Measurements from ENCODE around the gene IRGC. TPM values are rescaled to one million over a fixed set of nuclear protein-coding genes. Genes with fewer than 3 reads are reported as not detected.

Gene IRGC
- total and polyA plus RNA-seq, 9 of the 15 experiments (the other 6 are each of a cell fraction or from before 2014, with no cell fraction given): not detected

DNA sequence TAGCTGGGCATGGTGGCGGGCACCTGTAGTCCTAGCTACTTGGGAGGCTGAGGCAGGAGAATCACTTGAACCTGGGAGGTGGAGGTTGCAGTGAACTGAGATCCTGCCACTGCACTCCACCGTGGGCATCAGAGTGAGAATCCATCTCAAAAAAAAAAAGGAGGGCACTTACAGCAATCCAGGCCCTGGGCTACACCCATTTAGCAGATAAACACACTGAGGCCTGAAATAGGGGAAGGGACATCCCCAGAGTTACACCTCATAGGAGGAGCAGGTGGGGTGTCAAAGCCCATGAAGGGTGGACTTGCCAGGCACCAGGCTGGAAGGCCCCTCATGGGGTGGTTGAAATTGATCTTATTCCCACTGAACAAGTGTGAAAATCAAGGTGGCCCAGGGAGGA, 32.0 kb upstream of the IRGC start (continued):
- TF ChIP-seq ETV5 (CRISPR knock-in tag; IDR thresholded peaks at IDR 0.05; ENCODE audit: low read depth) (no peak), ZNF197 (CRISPR knock-in tag; IDR thresholded peaks at IDR 0.05; ENCODE audit: low read depth) (no peak), SRF (CRISPR knock-in tag; IDR thresholded peaks at IDR 0.05) (no peak), EP300 (IDR thresholded peaks at IDR 0.05; ENCODE audit: low read length) (no peak), ARNT (IDR thresholded peaks at IDR 0.05) (no peak), ZNF23 (CRISPR knock-in tag; IDR thresholded peaks at IDR 0.05) (no peak)
- TF ChIP-seq, protein P1, sequence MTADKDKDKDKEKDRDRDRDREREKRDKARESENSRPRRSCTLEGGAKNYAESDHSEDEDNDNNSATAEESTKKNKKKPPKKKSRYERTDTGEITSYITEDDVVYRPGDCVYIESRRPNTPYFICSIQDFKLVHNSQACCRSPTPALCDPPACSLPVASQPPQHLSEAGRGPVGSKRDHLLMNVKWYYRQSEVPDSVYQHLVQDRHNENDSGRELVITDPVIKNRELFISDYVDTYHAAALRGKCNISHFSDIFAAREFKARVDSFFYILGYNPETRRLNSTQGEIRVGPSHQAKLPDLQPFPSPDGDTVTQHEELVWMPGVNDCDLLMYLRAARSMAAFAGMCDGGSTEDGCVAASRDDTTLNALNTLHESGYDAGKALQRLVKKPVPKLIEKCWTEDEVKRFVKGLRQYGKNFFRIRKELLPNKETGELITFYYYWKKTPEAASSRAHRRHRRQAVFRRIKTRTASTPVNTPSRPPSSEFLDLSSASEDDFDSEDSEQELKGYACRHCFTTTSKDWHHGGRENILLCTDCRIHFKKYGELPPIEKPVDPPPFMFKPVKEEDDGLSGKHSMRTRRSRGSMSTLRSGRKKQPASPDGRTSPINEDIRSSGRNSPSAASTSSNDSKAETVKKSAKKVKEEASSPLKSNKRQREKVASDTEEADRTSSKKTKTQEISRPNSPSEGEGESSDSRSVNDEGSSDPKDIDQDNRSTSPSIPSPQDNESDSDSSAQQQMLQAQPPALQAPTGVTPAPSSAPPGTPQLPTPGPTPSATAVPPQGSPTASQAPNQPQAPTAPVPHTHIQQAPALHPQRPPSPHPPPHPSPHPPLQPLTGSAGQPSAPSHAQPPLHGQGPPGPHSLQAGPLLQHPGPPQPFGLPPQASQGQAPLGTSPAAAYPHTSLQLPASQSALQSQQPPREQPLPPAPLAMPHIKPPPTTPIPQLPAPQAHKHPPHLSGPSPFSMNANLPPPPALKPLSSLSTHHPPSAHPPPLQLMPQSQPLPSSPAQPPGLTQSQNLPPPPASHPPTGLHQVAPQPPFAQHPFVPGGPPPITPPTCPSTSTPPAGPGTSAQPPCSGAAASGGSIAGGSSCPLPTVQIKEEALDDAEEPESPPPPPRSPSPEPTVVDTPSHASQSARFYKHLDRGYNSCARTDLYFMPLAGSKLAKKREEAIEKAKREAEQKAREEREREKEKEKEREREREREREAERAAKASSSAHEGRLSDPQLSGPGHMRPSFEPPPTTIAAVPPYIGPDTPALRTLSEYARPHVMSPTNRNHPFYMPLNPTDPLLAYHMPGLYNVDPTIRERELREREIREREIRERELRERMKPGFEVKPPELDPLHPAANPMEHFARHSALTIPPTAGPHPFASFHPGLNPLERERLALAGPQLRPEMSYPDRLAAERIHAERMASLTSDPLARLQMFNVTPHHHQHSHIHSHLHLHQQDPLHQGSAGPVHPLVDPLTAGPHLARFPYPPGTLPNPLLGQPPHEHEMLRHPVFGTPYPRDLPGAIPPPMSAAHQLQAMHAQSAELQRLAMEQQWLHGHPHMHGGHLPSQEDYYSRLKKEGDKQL (CRISPR knock-in tag; IDR thresholded peaks at IDR 0.05; ENCODE audit: borderline replicate concordance): no peak
- TF ChIP-seq, protein P2, sequence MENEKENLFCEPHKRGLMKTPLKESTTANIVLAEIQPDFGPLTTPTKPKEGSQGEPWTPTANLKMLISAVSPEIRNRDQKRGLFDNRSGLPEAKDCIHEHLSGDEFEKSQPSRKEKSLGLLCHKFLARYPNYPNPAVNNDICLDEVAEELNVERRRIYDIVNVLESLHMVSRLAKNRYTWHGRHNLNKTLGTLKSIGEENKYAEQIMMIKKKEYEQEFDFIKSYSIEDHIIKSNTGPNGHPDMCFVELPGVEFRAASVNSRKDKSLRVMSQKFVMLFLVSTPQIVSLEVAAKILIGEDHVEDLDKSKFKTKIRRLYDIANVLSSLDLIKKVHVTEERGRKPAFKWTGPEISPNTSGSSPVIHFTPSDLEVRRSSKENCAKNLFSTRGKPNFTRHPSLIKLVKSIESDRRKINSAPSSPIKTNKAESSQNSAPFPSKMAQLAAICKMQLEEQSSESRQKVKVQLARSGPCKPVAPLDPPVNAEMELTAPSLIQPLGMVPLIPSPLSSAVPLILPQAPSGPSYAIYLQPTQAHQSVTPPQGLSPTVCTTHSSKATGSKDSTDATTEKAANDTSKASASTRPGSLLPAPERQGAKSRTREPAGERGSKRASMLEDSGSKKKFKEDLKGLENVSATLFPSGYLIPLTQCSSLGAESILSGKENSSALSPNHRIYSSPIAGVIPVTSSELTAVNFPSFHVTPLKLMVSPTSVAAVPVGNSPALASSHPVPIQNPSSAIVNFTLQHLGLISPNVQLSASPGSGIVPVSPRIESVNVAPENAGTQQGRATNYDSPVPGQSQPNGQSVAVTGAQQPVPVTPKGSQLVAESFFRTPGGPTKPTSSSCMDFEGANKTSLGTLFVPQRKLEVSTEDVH (IDR thresholded peaks at IDR 0.05; ENCODE audit: low read depth, partially characterized antibody): no peak

All from K562 (cell line).